NCI-H2107 (cell line): ENCODE measurements around the gene NGRN.
"Not testable (repeated sequence)": the region's sequence is repeated elsewhere in the genome, so short reads cannot be mapped to it uniquely, and the experiment has no call there.

ENCODE experiments used
- DNase-seq: peaks from one replicate; lab custom pipeline; 2025; lab: John Stamatoyannopoulos, UW

NGRN gene

GRCh38 chr15:90286678-90287077 is 21.2 kb downstream of the NGRN start:
- DNase-seq: no peak

GRCh38 chr15:90287101-90287500 is 21.6 kb downstream of the NGRN start:
- DNase-seq: no peak

- no peak for DNase-seq
Observed at GRCh38 chr15:90287946-90288345, 22.5 kb downstream of the NGRN start.

GRCh38 chr15:90291679-90292356 is 26.3 kb downstream of the NGRN start:
- no peak for DNase-seq

- DNase-seq: peak; percentile 71
Observed at GRCh38 chr15:90293040-90293810, 27.8 kb downstream of the NGRN start.

- DNase-seq: no peak
Observed at GRCh38 chr15:90294159-90294558, 28.7 kb downstream of the NGRN start.

GRCh38 chr15:90294601-90295269 is 29.3 kb downstream of the NGRN start:
- DNase-seq: no peak

GRCh38 chr15:90295270-90295648 is 29.8 kb downstream of the NGRN start:
- no peak for DNase-seq

GRCh38 chr15:90296316-90296884 is 30.9 kb downstream of the NGRN start:
- DNase-seq: not testable (repeated sequence)

GRCh38 chr15:90297021-90297420 is 31.5 kb downstream of the NGRN start:
- DNase-seq: no peak

- DNase-seq: no peak
Observed at GRCh38 chr15:90300541-90300940, 35.1 kb downstream of the NGRN start.

GRCh38 chr15:90300988-90301706 is 35.7 kb downstream of the NGRN start:
- DNase-seq: no peak

GRCh38 chr15:90301707-90302300 is 36.3 kb downstream of the NGRN start:
- no peak for DNase-seq

GRCh38 chr15:90305355-90305754 is 39.9 kb downstream of the NGRN start:
- DNase-seq: not testable (repeated sequence)

- DNase-seq: no peak
Observed at GRCh38 chr15:90305932-90306331, 40.5 kb downstream of the NGRN start.

GRCh38 chr15:90306560-90306959 is 41.1 kb downstream of the NGRN start:
- DNase-seq: no peak

GRCh38 chr15:90307661-90308060 is 42.2 kb downstream of the NGRN start:
- DNase-seq: no peak

- no peak for DNase-seq
Observed at GRCh38 chr15:90309020-90309419, 43.5 kb downstream of the NGRN start.

- DNase-seq: no peak
Observed at GRCh38 chr15:90315278-90315982, 50.0 kb downstream of the NGRN start.

GRCh38 chr15:90316139-90316538 is 50.7 kb downstream of the NGRN start:
- DNase-seq: no peak

GRCh38 chr15:90318591-90318990 is 53.1 kb downstream of the NGRN start:
- DNase-seq: no peak
